HL-60 (cell line): ENCODE data around the gene CCT5.

ENCODE experiments used
- SPI1 ChIP-seq: IDR thresholded peaks from 2 replicates; pipeline ENCODE4 v1.6.1; 2012; ENCODE audit warnings: low read depth, mild to moderate bottlenecking, borderline replicate concordance
- TF ChIP-seq, protein P1 (sequence below): IDR thresholded peaks from one replicate; pipeline ENCODE4 v1.5.1; 2011; ENCODE audit warnings: low read length, control low read depth, inconsistent platforms; ENCODE audit not compliant: insufficient read depth

GRCh38 chr5:10275991-10276390, 25.9 kb downstream of the CCT5 start:
- TF ChIP-seq, protein P1, sequence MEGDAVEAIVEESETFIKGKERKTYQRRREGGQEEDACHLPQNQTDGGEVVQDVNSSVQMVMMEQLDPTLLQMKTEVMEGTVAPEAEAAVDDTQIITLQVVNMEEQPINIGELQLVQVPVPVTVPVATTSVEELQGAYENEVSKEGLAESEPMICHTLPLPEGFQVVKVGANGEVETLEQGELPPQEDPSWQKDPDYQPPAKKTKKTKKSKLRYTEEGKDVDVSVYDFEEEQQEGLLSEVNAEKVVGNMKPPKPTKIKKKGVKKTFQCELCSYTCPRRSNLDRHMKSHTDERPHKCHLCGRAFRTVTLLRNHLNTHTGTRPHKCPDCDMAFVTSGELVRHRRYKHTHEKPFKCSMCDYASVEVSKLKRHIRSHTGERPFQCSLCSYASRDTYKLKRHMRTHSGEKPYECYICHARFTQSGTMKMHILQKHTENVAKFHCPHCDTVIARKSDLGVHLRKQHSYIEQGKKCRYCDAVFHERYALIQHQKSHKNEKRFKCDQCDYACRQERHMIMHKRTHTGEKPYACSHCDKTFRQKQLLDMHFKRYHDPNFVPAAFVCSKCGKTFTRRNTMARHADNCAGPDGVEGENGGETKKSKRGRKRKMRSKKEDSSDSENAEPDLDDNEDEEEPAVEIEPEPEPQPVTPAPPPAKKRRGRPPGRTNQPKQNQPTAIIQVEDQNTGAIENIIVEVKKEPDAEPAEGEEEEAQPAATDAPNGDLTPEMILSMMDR, result no peak
- no peak for TF ChIP-seq SPI1
